HepG2 (cell line): ENCODE data around the gene TTC17. TPM values are rescaled to one million over a fixed set of nuclear protein-coding genes. Genes with fewer than 3 reads are reported as not detected.

Experiments used
- ARNT ChIP-seq: fragments of 450-650 bp; IDR thresholded peaks from 2 replicates; pipeline ENCODE4 v1.6.1; 2017
- BATF2 ChIP-seq: sonication (generic); formaldehyde crosslinking; IDR thresholded peaks from 2 replicates; pipeline ENCODE4 v1.8.0; 2022; ENCODE audit warnings: mild to moderate bottlenecking, missing genetic modification reagents, moderate library complexity
- DRAP1 ChIP-seq: IDR thresholded peaks from 2 replicates; pipeline ENCODE4 v1.6.1; 2016; ENCODE audit warnings: missing genetic modification reagents, missing compliant biosample characterization
- ELK4 ChIP-seq: sonication (generic); formaldehyde crosslinking; IDR thresholded peaks from 2 replicates; pipeline ENCODE4 v1.9.0; 2021; ENCODE audit warnings: missing genetic modification reagents, borderline replicate concordance
- EP300 ChIP-seq, 3 experiments: sonication (generic) in 1 of 3; formaldehyde crosslinking in 1 of 3; IDR thresholded peaks; 2 replicates each; pipeline versions ENCODE4 v1.5.1 to v1.6.1; 2011 to 2020; ENCODE audit warnings: low read depth in 2 of 3, low read length in 2 of 3, borderline replicate concordance in 1 of 3, improper control_type of control experiment in 1 of 3, mild to moderate bottlenecking in 1 of 3, missing genetic modification reagents in 1 of 3, moderate library complexity in 1 of 3
- ERF ChIP-seq: IDR thresholded peaks from 2 replicates; pipeline ENCODE4 v1.6.1; 2018; ENCODE audit warnings: missing biosample characterization, missing genetic modification reagents
- FOXK2 ChIP-seq: fragments of 450-650 bp; IDR thresholded peaks from 2 replicates; pipeline ENCODE4 v1.6.1; 2016
- FOXO1 ChIP-seq: sonication (generic); formaldehyde crosslinking; IDR thresholded peaks from 2 replicates; pipeline ENCODE4 v1.4.0; 2020; ENCODE audit warnings: missing genetic modification reagents
- HHEX ChIP-seq: IDR thresholded peaks from 2 replicates; pipeline ENCODE4 v1.6.1; 2016; ENCODE audit warnings: control low read depth
- JUND ChIP-seq: sonication (generic); formaldehyde crosslinking; IDR thresholded peaks from 2 replicates; pipeline ENCODE4 v1.8.0; 2022; ENCODE audit warnings: mild to moderate bottlenecking, missing genetic modification reagents
- MED8 ChIP-seq: sonication (generic); formaldehyde crosslinking; IDR thresholded peaks from 2 replicates; pipeline ENCODE4 v1.8.1; 2023; ENCODE audit warnings: mild to moderate bottlenecking, missing genetic modification reagents; ENCODE audit not compliant: insufficient replicate concordance
- MEIS1 ChIP-seq: sonication (generic); formaldehyde crosslinking; IDR thresholded peaks from 2 replicates; pipeline ENCODE4 v1.9.0; 2021; ENCODE audit warnings: mild to moderate bottlenecking, missing genetic modification reagents, moderate library complexity, borderline replicate concordance
- PITX1 ChIP-seq: sonication (generic); formaldehyde crosslinking; IDR thresholded peaks from 2 replicates; pipeline ENCODE4 v1.5.1; 2020; ENCODE audit warnings: mild to moderate bottlenecking, missing genetic modification reagents
- POLR2AphosphoS5 ChIP-seq: IDR thresholded peaks from 2 replicates; pipeline ENCODE4 v1.6.1; 2012; ENCODE audit warnings: low read depth, low read length
- PTBP1 ChIP-seq: fragments of 200-400 bp; formaldehyde crosslinking; IDR thresholded peaks from 2 replicates; pipeline ENCODE4 v1.6.1; 2018; ENCODE audit warnings: low read length, low read depth; ENCODE audit not compliant: poor library complexity, severe bottlenecking
- REL ChIP-seq: sonication (generic); formaldehyde crosslinking; conservative IDR thresholded peaks from 2 replicates; pipeline ENCODE4 v1.8.0; 2022; ENCODE audit warnings: mild to moderate bottlenecking, missing genetic modification reagents, moderate library complexity
- SMARCC2 ChIP-seq: fragments of 450-650 bp; IDR thresholded peaks from 2 replicates; pipeline ENCODE4 v1.6.1; 2017; ENCODE audit warnings: antibody characterized with exemption, mild to moderate bottlenecking
- SOX6 ChIP-seq, 2 experiments: fragments of 450-650 bp in 1 of 2; sonication (generic) in 1 of 2; formaldehyde crosslinking in 1 of 2; IDR thresholded peaks; 2 replicates each; pipeline versions ENCODE4 v1.4.0 to v1.6.1; 2017 to 2020; ENCODE audit warnings: antibody characterized with exemption in 1 of 2, mild to moderate bottlenecking in 1 of 2, missing genetic modification reagents in 1 of 2
- SP2 ChIP-seq: sonication (generic); formaldehyde crosslinking; IDR thresholded peaks from 2 replicates; pipeline ENCODE4 v1.5.1; 2020; ENCODE audit warnings: mild to moderate bottlenecking, missing genetic modification reagents
- ZNF207 ChIP-seq: fragments of 450-650 bp; IDR thresholded peaks from 2 replicates; pipeline ENCODE4 v1.6.1; 2016; ENCODE audit warnings: antibody characterized with exemption, borderline replicate concordance
- ZNF274 ChIP-seq: sonication (generic); formaldehyde crosslinking; IDR thresholded peaks from 2 replicates; pipeline ENCODE4 v1.5.1; 2020; ENCODE audit warnings: mild to moderate bottlenecking, missing genetic modification reagents
- ZNF331 ChIP-seq: sonication (generic); formaldehyde crosslinking; IDR thresholded peaks from 2 replicates; pipeline ENCODE4 v1.4.0; 2020; ENCODE audit warnings: missing genetic modification reagents
- ZNF333 ChIP-seq: sonication (generic); formaldehyde crosslinking; IDR thresholded peaks from 2 replicates; pipeline ENCODE4 v1.4.0; 2020; ENCODE audit warnings: mild to moderate bottlenecking, missing genetic modification reagents, borderline replicate concordance
- ZNF567 ChIP-seq: sonication (generic); formaldehyde crosslinking; IDR thresholded peaks from 2 replicates; pipeline ENCODE4 v1.8.1; 2023; ENCODE audit warnings: mild to moderate bottlenecking, missing genetic modification reagents, borderline replicate concordance
- ZNF574 ChIP-seq: sonication (generic); formaldehyde crosslinking; IDR thresholded peaks from 2 replicates; pipeline ENCODE4 v1.4.0; 2020; ENCODE audit warnings: missing genetic modification reagents
- ZNF644 ChIP-seq: IDR thresholded peaks from 2 replicates; pipeline ENCODE4 v1.6.1; 2016; ENCODE audit warnings: low read depth
- polyA plus RNA-seq, 8 experiments: library from polyadenylated mRNA; depleted of rRNA in 3 of 8; stranded (reverse) in 7 of 8; unstranded in 1 of 8; fragments of >200 nt; fragmentation: Illumina TruSeq in 4 of 8; extraction: Trizol in 4 of 8; gene quantifications; 2 replicates each; pipeline versions ENCODE4 v1.2.1 to v1.2.3, GENCODE V29; 2011 to 2016; ENCODE audit warnings: low read depth in 4 of 8, missing spikeins in 1 of 8, mixed read lengths in 1 of 8; ENCODE audit not compliant: insufficient read depth in 1 of 8
- total RNA-seq, 5 experiments: library from RNA; depleted of rRNA; stranded (reverse); fragments of >200 nt; fragmentation: Illumina TruSeq; extraction: Trizol; gene quantifications; 2 replicates each; pipeline ENCODE4 v1.2.3, GENCODE V29; 2016; ENCODE audit warnings: low read depth in 1 of 5

TTC17 gene
- total and polyA plus RNA-seq, 2 of the 13 experiments (the other 11 are each of a cell fraction or from before 2014, with no cell fraction given), result 55.9 to 99.7 TPM

GRCh38 chr11:43311791-43312607 lies 46.7 kb upstream of the TTC17 start, which contains the start of gene API5 (continued):
- TF ChIP-seq SMARCC2, result no peak
- TF ChIP-seq FOXO1, result peak; percentile 53
- TF ChIP-seq EP300 (IDR thresholded peaks at IDR 0.05; ENCODE audit: low read depth in 2 of 2, low read length in 2 of 2), result 0 out of 4 replicates have a peak, but pooled peaks of 1 of the 2 experiments have one; percentile 33
- TF ChIP-seq EP300 (CRISPR knock-in tag; IDR thresholded peaks at IDR 0.05; ENCODE audit: borderline replicate concordance), result no peak; the same call in 1 of the 2 replicates
- TF ChIP-seq BATF2 (CRISPR knock-in tag), result no peak
- TF ChIP-seq SP2 (CRISPR knock-in tag), result no peak
- TF ChIP-seq DRAP1, result peak; percentile 68
- TF ChIP-seq ZNF274 (CRISPR knock-in tag), result peak; percentile 76
- TF ChIP-seq ZNF574, result peak; percentile 99
- no peak for TF ChIP-seq ZNF333
- TF ChIP-seq HHEX (CRISPR knock-in tag), result no peak
- no peak for TF ChIP-seq PTBP1
- no peak for TF ChIP-seq ARNT
- peak; percentile 70; the same call in 1 of the 2 replicates for TF ChIP-seq PITX1 (CRISPR knock-in tag)
- TF ChIP-seq FOXK2, result no peak
- no peak for TF ChIP-seq ZNF567 (CRISPR knock-in tag)
- peak; percentile 88 for TF ChIP-seq ZNF331
- no peak for TF ChIP-seq ZNF644
- no peak for TF ChIP-seq MEIS1
- peak; percentile 85 for TF ChIP-seq POLR2AphosphoS5
- TF ChIP-seq MED8 (CRISPR knock-in tag), result no peak
- TF ChIP-seq REL (CRISPR knock-in tag), result no peak
- TF ChIP-seq JUND (CRISPR knock-in tag), result no peak; the same call in 1 of the 2 replicates
- no peak for TF ChIP-seq SOX6 (IDR thresholded peaks at IDR 0.05)
- peak; percentile 66 for TF ChIP-seq SOX6 (CRISPR knock-in tag; IDR thresholded peaks at IDR 0.05)
- TF ChIP-seq ERF (CRISPR knock-in tag), result peak; percentile 39; the same call in 1 of the 2 replicates
- no peak; the same call in 1 of the 2 replicates for TF ChIP-seq ELK4 (CRISPR knock-in tag)
- no peak for TF ChIP-seq ZNF207
